Right cardiac atrium (tissue), 5 donors: ENCODE data around the gene TAF4. TPM values are rescaled to one million over a fixed set of nuclear protein-coding genes. Genes with fewer than 3 reads are reported as not detected.

ENCODE experiments used
- ATAC-seq, 2 donors: fragments of 200-7000 bp; cut with Tn5 transposase; one replicate each; pipeline versions ENCODE4 v1.8.0 to v1.9.1; 2020; ENCODE audit warnings: moderate library complexity in 2 of 2, mild to moderate bottlenecking in 1 of 2
- DNase-seq, 3 donors: peaks; one replicate each; pipeline ENCODE4 v3.0.0-alpha.2; 2020
- H3K27ac ChIP-seq: one replicate; pipeline ENCODE4 v1.5.1; 2013; ENCODE audit warnings: mild to moderate bottlenecking, low read length, control low read depth, moderate library complexity
- H3K27me3 ChIP-seq: one replicate; pipeline ENCODE4 v1.6.1; 2013; ENCODE audit not compliant: control insufficient read depth, insufficient read depth
- H3K4me1 ChIP-seq: one replicate; pipeline ENCODE4 v1.6.1; 2013; ENCODE audit warnings: low read length; ENCODE audit not compliant: control insufficient read depth, insufficient read depth
- H3K4me3 ChIP-seq: one replicate; pipeline ENCODE4 v1.5.1; 2013; ENCODE audit warnings: low read length, control low read depth
- H3K9me3 ChIP-seq: one replicate; pipeline ENCODE4 v1.6.1; 2013; ENCODE audit warnings: low read length; ENCODE audit not compliant: control insufficient read depth
- WGBS: extraction: QIAGEN DNeasy Blood & Tissue Kit; methylation state at CpG from one replicate; pipeline ENCODE4 v1.1.7; 2013; 5-methylcytosine and 5-hydroxymethylcytosine counted together
- intact Hi-C, 4 donors: fragments of 100-400 bp; cut with DNase I; formaldehyde crosslinking; loops; one replicate each; pipeline versions ENCODE4 v1.11.0 to v1.14.0; 2022 to 2023
- polyA plus RNA-seq: library from polyadenylated mRNA; stranded (reverse); fragments of 200-250 nt; gene quantifications from one replicate; pipeline ENCODE4 v1.2.3, GENCODE V29; 2013
- total RNA-seq, 4 donors: library from RNA; stranded (reverse); fragmentation: NEBNext Ultra II Directional; extraction: Animal tissue kit (Norgen Biotek cat#: 25700); gene quantifications; one replicate each; pipeline ENCODE4 v1.2.1, GENCODE V29; 2021
- donor health status: healthy with polysubstance abuse.
- donor health status: DM: no; HTN: yes; CAD: no.
- donor health status: DM: no; HTN: no; CAD: no.
- donor health status: DM: no; HTN: yes; CAD: no; lungs with severe emphysema.
- donor health status: DM: yes; HTN: yes; CAD: no.

The TAF4 gene
- total and polyA plus RNA-seq, 5 donors, result 3.8 to 13.6 (median 8.3) TPM

- no peak for ATAC-seq
- Histone ChIP-seq H3K27me3 (no peaks in the 10 kb centered on the region), H3K9me3 (no peaks in the 10 kb centered on the region), H3K27ac (no peak overlapping the region), H3K4me1 (no peaks in the 10 kb centered on the region), H3K4me3 (no peak overlapping the region)
- 90% methylated on average over 18 of the region's 18 CpGs for WGBS
- intact Hi-C loops, result no loop called here
- DNase-seq, result no peak
Observed at GRCh38 chr20:62048821-62049291, 16.8 kb downstream of the TAF4 start.

GRCh38 chr20:62048346-62048761, 17.3 kb downstream of the TAF4 start:
- ATAC-seq (no peak), DNase-seq (no peak)
- H3K4me1 ChIP-seq, result no peaks in the 10 kb centered on the region
- 90% methylated on average over 7 of the region's 7 CpGs for WGBS
- intact Hi-C loops, result no loop called here
- H3K4me3 ChIP-seq, result no peak overlapping the region
- no peaks in the 10 kb centered on the region for H3K27me3 ChIP-seq
- no peak overlapping the region for H3K27ac ChIP-seq
- H3K9me3 ChIP-seq, result no peaks in the 10 kb centered on the region

GRCh38 chr20:62047666-62048345, 17.9 kb downstream of the TAF4 start:
- Histone ChIP-seq H3K27ac (no peak overlapping the region), H3K4me3 (no peak overlapping the region), H3K4me1 (no peaks in the 10 kb centered on the region), H3K9me3 (no peaks in the 10 kb centered on the region), H3K27me3 (no peaks in the 10 kb centered on the region)
- ATAC-seq, result no peak
- WGBS, result 92% methylated on average over 24 of the region's 24 CpGs
- no peak for DNase-seq
- intact Hi-C loops, result no loop called here

GRCh38 chr20:62046431-62046830, 19.2 kb downstream of the TAF4 start:
- intact Hi-C loops, result no loop called here
- Histone ChIP-seq H3K4me1 (no peaks in the 10 kb centered on the region), H3K4me3 (no peak overlapping the region), H3K9me3 (no peaks in the 10 kb centered on the region), H3K27ac (no peak overlapping the region), H3K27me3 (no peaks in the 10 kb centered on the region)
- WGBS, result 91% methylated on average over 15 of the region's 15 CpGs
- DNase-seq (peak in 1 of 3 donors; percentile 14), ATAC-seq (no peak)

GRCh38 chr20:62045529-62046285, 20.0 kb downstream of the TAF4 start:
- Histone ChIP-seq H3K27me3 (no peaks in the 10 kb centered on the region), H3K27ac (no peak overlapping the region), H3K4me3 (no peak overlapping the region), H3K4me1 (no peaks in the 10 kb centered on the region), H3K9me3 (no peaks in the 10 kb centered on the region)
- WGBS, result 79% methylated on average over 22 of the region's 22 CpGs
- intact Hi-C loops, result no loop called here
- no peak for ATAC-seq
- DNase-seq, result no peak

- no peak overlapping the region for H3K27ac ChIP-seq
- 90% methylated on average over 20 of the region's 20 CpGs for WGBS
Observed at GRCh38 chr20:62045118-62045517, 20.6 kb downstream of the TAF4 start.

GRCh38 chr20:62044631-62045030, 21.1 kb downstream of the TAF4 start:
- Histone ChIP-seq H3K27me3 (no peaks in the 10 kb centered on the region), H3K4me3 (no peak overlapping the region), H3K9me3 (no peaks in the 10 kb centered on the region), H3K4me1 (no peaks in the 10 kb centered on the region), H3K27ac (no peak overlapping the region)
- ATAC-seq (no peak), DNase-seq (no peak)
- WGBS, result 46% methylated on average over 6 of the region's 6 CpGs
- intact Hi-C loops, result no loop called here

More at GRCh38 chr20:62045118-62045517, 20.6 kb downstream of the TAF4 start:
- no peaks in the 10 kb centered on the region for H3K4me1 ChIP-seq
- no peak overlapping the region for H3K4me3 ChIP-seq
- DNase-seq, result peak in 1 of 3 donors; percentile 17
- intact Hi-C loops, result no loop called here
- ATAC-seq, result no peak
- no peaks in the 10 kb centered on the region for H3K27me3 ChIP-seq
- no peaks in the 10 kb centered on the region for H3K9me3 ChIP-seq

GRCh38 chr20:62043131-62043914, 22.4 kb downstream of the TAF4 start:
- H3K27ac ChIP-seq, result no peak overlapping the region
- peak in 1 of 3 donors; percentile 54 for DNase-seq
- no peaks in the 10 kb centered on the region for H3K4me1 ChIP-seq
- no peaks in the 10 kb centered on the region for H3K27me3 ChIP-seq
- H3K9me3 ChIP-seq, result no peaks in the 10 kb centered on the region
- ATAC-seq, result no peak
- intact Hi-C loops, result no loop called here
- WGBS, result 86% methylated on average over 17 of the region's 17 CpGs
- no peak overlapping the region for H3K4me3 ChIP-seq

GRCh38 chr20:62042025-62042820, 23.5 kb downstream of the TAF4 start:
- 95% methylated on average over 22 of the region's 22 CpGs for WGBS
- Histone ChIP-seq H3K9me3 (no peaks in the 10 kb centered on the region), H3K4me3 (no peak overlapping the region), H3K4me1 (no peaks in the 10 kb centered on the region), H3K27ac (no peak overlapping the region), H3K27me3 (no peaks in the 10 kb centered on the region)
- ATAC-seq (no peak), DNase-seq (peak in 1 of 3 donors; percentile 5)
- intact Hi-C loops, result no loop called here

- H3K4me3 ChIP-seq, result no peak overlapping the region
- intact Hi-C loops, result no loop called here
- H3K27ac ChIP-seq, result no peak overlapping the region
- no peak for DNase-seq
- no peak for ATAC-seq
- WGBS, result 93% methylated on average over 13 of the region's 13 CpGs
- H3K9me3 ChIP-seq, result no peaks in the 10 kb centered on the region
- H3K27me3 ChIP-seq, result no peaks in the 10 kb centered on the region
- H3K4me1 ChIP-seq, result no peaks in the 10 kb centered on the region
Observed at GRCh38 chr20:62040933-62041332, 24.7 kb downstream of the TAF4 start.
